ENCODE measurements around the gene LMNA. TPM values are rescaled to one million over a fixed set of nuclear protein-coding genes. Genes with fewer than 3 reads are reported as not detected.
A peak's percentile ranks its signal among the peaks of the same experiment; 100 is the strongest.

The LMNA gene
- total and polyA plus RNA-seq, 7 experiments from 2014 or later = 0.20 to 470 (median 11.8) TPM; not detected in 1

- Mint-ChIP-seq H3K27me3 (peaks cover 0 to 8% (median 0%) of the 10 kb centered on the region in 5 donors), H3K4me3 (peak overlapping the region in 4 of 10 donors; percentile 41 to 66 (median 58)), H3K4me1 (peaks cover 6 to 28% (median 15%) of the 10 kb centered on the region in 7 donors), H3K27ac (peak overlapping the region in 3 of 9 donors; percentile 63 to 78 (median 68)), H3K36me3 (no peaks in the 10 kb centered on the region), H3K9me3 (no peaks in the 10 kb centered on the region)
- DNase-seq (no peak), ATAC-seq (no peak)
- Histone ChIP-seq H3K36me3 (ENCODE audit: control insufficient read depth in 2 of 3, insufficient read depth in 3 of 3, low read length in 3 of 3) (no peaks in the 10 kb centered on the region), H3K4me3 (ENCODE audit: low read length) (no peak overlapping the region), H3K27ac (ENCODE audit: low read depth, low read length) (no peak overlapping the region), H3K9me3 (ENCODE audit: control insufficient read depth in 2 of 3, low read length in 3 of 3) (no peaks in the 10 kb centered on the region), H3K4me1 (ENCODE audit: control insufficient read depth in 2 of 2, insufficient read depth in 2 of 2, low read length in 2 of 2) (peaks cover 0 to 6% of the 10 kb centered on the region in 2 donors), H3K27me3 (ENCODE audit: control insufficient read depth in 2 of 2, insufficient read depth in 2 of 2, low read length in 2 of 2) (no peaks in the 10 kb centered on the region)
- POLR2A ChIA-PET = interaction anchor here (1.2 kb wide), 1 partner anchor 66 kb away, joined by 3 read pairs; the partner anchor contains the start of gene PMF1
- intact Hi-C loops (cut with micrococcal nuclease) = loop anchor here (1.0 to 10.0 kb wide), 4 partner anchors 46 to 298 kb away; no protein-coding TSS in a partner anchor
- CTCF ChIA-PET = interaction anchor here (0.6 to 12.2 kb wide), 6 partner anchors 7 to 86 kb away, joined by 4 to 127 read pairs (median 6); no protein-coding TSS in a partner anchor
These were observed 32.4 kb downstream of the LMNA start for GRCh38 chr1:156146769-156147405.

GRCh38 chr1:156148216-156148615 is 33.7 kb downstream of the LMNA start:
- DNase-seq (no peak), ATAC-seq (peak; percentile 58)
- H3K27ac Mint-ChIP-seq = peak overlapping the region in 3 of 9 donors; percentile 20 to 36 (median 34)
- H3K4me1 ChIP-seq (ENCODE audit: control insufficient read depth in 2 of 2, insufficient read depth in 2 of 2, low read length in 2 of 2) = peaks cover 0 to 6% of the 10 kb centered on the region in 2 donors
- no peak overlapping the region for H3K4me3 ChIP-seq (ENCODE audit: low read length)
- no peaks in the 10 kb centered on the region for H3K36me3 ChIP-seq (ENCODE audit: control insufficient read depth in 2 of 3, insufficient read depth in 3 of 3, low read length in 3 of 3)
- no peaks in the 10 kb centered on the region for H3K9me3 Mint-ChIP-seq
- no peaks in the 10 kb centered on the region for H3K9me3 ChIP-seq (ENCODE audit: control insufficient read depth in 2 of 3, low read length in 3 of 3)
- peaks cover 6 to 35% (median 15%) of the 10 kb centered on the region in 7 donors for H3K4me1 Mint-ChIP-seq
- peaks cover 0 to 8% (median 0%) of the 10 kb centered on the region in 5 donors for H3K27me3 Mint-ChIP-seq
- H3K36me3 Mint-ChIP-seq = no peaks in the 10 kb centered on the region
- H3K27ac ChIP-seq (ENCODE audit: low read depth, low read length) = no peak overlapping the region
- intact Hi-C loops (cut with micrococcal nuclease) = loop anchor here in 1 of 2 donors (10.0 kb wide), 1 partner anchor 297 kb away; no protein-coding TSS in a partner anchor
- ChIA-PET CTCF (interaction anchor here (1.4 to 12.2 kb wide), 3 partner anchors 14 to 81 kb away, joined by 6 to 127 read pairs (median 6); no protein-coding TSS in a partner anchor), POLR2A (interaction anchor here (0.7 kb wide), 1 partner anchor 135 kb away, joined by 3 read pairs; no protein-coding TSS in a partner anchor)
- no peak overlapping the region for H3K4me3 Mint-ChIP-seq
- no peaks in the 10 kb centered on the region for H3K27me3 ChIP-seq (ENCODE audit: control insufficient read depth in 2 of 2, insufficient read depth in 2 of 2, low read length in 2 of 2)

- intact Hi-C loops (cut with micrococcal nuclease) = loop anchor here in 1 of 2 donors (10.0 kb wide), 1 partner anchor 295 kb away; no protein-coding TSS in a partner anchor
- ATAC-seq (no peak), DNase-seq (no peak)
- no peaks in the 10 kb centered on the region for H3K27me3 ChIP-seq (ENCODE audit: control insufficient read depth in 2 of 2, insufficient read depth in 2 of 2, low read length in 2 of 2)
- Mint-ChIP-seq H3K27ac (peak overlapping the region in 1 of 9 donors; percentile 31), H3K4me1 (peaks cover 10 to 43% (median 15%) of the 10 kb centered on the region in 7 donors), H3K4me3 (no peak overlapping the region), H3K36me3 (no peaks in the 10 kb centered on the region), H3K27me3 (peaks cover 0 to 8% (median 0%) of the 10 kb centered on the region in 5 donors), H3K9me3 (no peaks in the 10 kb centered on the region)
- H3K4me1 ChIP-seq (ENCODE audit: control insufficient read depth in 2 of 2, insufficient read depth in 2 of 2, low read length in 2 of 2) = peaks cover 0 to 12% of the 10 kb centered on the region in 2 donors
- ChIA-PET CTCF (interaction anchor here (0.6 to 12.2 kb wide), 5 partner anchors 12 to 468 kb away, joined by 3 to 127 read pairs (median 3); no protein-coding TSS in a partner anchor), POLR2A (interaction anchor here (0.6 kb wide), 1 partner anchor 64 kb away, joined by 3 read pairs; no protein-coding TSS in a partner anchor)
- H3K36me3 ChIP-seq (ENCODE audit: control insufficient read depth in 2 of 3, insufficient read depth in 3 of 3, low read length in 3 of 3) = no peaks in the 10 kb centered on the region
- no peak overlapping the region for H3K27ac ChIP-seq (ENCODE audit: low read depth, low read length)
- H3K4me3 ChIP-seq (ENCODE audit: low read length) = no peak overlapping the region
- H3K9me3 ChIP-seq (ENCODE audit: control insufficient read depth in 2 of 3, low read length in 3 of 3) = no peaks in the 10 kb centered on the region
These were observed 35.1 kb downstream of the LMNA start for GRCh38 chr1:156149374-156150332.

DNA sequence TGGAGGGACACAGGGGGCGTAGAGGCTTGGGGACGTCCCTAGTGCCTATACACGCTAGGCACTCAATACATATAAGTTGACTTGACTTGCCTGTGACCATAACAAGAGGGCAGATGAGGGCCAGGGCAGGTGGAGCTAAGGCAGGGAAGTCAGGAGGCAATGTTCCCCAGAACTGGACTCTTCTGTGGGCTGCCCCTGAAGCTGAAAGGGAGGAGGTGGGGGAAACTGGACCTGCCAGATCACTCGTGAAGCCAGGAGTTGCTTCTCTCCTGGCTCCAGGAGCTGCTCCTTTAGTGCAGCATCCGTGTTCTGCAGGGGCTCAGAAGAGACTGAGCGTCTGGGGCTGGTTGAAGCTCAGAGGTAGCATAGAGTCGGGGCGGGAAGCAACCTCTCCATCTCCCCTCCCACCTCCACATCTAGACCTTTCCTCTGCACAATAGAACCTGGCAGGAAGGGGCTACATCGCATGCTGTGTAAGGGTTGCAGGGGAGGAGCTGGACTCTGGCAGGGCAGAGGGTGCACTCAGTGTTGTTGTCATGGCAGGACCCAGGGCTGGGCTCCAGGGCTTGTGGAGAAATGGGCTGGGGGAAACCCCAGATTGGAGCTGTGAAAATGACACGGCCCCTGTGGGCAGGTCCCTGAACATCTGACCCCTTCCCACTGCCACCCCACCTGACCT is 36.0 kb downstream of the LMNA start:
- ATAC-seq (no peak), DNase-seq (no peak)
- no peaks in the 10 kb centered on the region for H3K9me3 Mint-ChIP-seq
- POLR2A ChIA-PET = no interaction called here
- H3K4me1 Mint-ChIP-seq = peaks cover 10 to 45% (median 15%) of the 10 kb centered on the region in 7 donors
- peak overlapping the region in 1 of 9 donors; percentile 65 for H3K27ac Mint-ChIP-seq
- peaks cover 0 to 12% of the 10 kb centered on the region in 2 donors for H3K4me1 ChIP-seq (ENCODE audit: control insufficient read depth in 2 of 2, insufficient read depth in 2 of 2, low read length in 2 of 2)
- no peak overlapping the region for H3K4me3 ChIP-seq (ENCODE audit: low read length)
- H3K27me3 ChIP-seq (ENCODE audit: control insufficient read depth in 2 of 2, insufficient read depth in 2 of 2, low read length in 2 of 2) = no peaks in the 10 kb centered on the region
- H3K36me3 ChIP-seq (ENCODE audit: control insufficient read depth in 2 of 3, insufficient read depth in 3 of 3, low read length in 3 of 3) = no peaks in the 10 kb centered on the region
- CTCF ChIA-PET = interaction anchor here (0.6 to 12.2 kb wide), 3 partner anchors 11 to 467 kb away, joined by 3 to 127 read pairs (median 5); no protein-coding TSS in a partner anchor
- no peaks in the 10 kb centered on the region for H3K36me3 Mint-ChIP-seq
- intact Hi-C loops (cut with micrococcal nuclease) = no loop called here
- no peak overlapping the region for H3K27ac ChIP-seq (ENCODE audit: low read depth, low read length)
- H3K9me3 ChIP-seq (ENCODE audit: control insufficient read depth in 2 of 3, low read length in 3 of 3) = no peaks in the 10 kb centered on the region
- peaks cover 0 to 8% (median 0%) of the 10 kb centered on the region in 5 donors for H3K27me3 Mint-ChIP-seq
- no peak overlapping the region for H3K4me3 Mint-ChIP-seq

GRCh38 chr1:156151093-156151688 is 36.7 kb downstream of the LMNA start:
- H3K4me3 ChIP-seq (ENCODE audit: low read length) = no peak overlapping the region
- H3K9me3 ChIP-seq (ENCODE audit: control insufficient read depth in 2 of 3, low read length in 3 of 3) = no peaks in the 10 kb centered on the region
- H3K9me3 Mint-ChIP-seq = no peaks in the 10 kb centered on the region
- no peaks in the 10 kb centered on the region for H3K27me3 ChIP-seq (ENCODE audit: control insufficient read depth in 2 of 2, insufficient read depth in 2 of 2, low read length in 2 of 2)
- intact Hi-C loops (cut with micrococcal nuclease) = no loop called here
- ATAC-seq = peak; percentile 33
- H3K4me3 Mint-ChIP-seq = no peak overlapping the region
- peaks cover 6 to 42% (median 11%) of the 10 kb centered on the region in 7 donors for H3K4me1 Mint-ChIP-seq
- H3K27me3 Mint-ChIP-seq = peaks cover 0 to 4% (median 0%) of the 10 kb centered on the region in 5 donors
- H3K27ac ChIP-seq (ENCODE audit: low read depth, low read length) = no peak overlapping the region
- no peaks in the 10 kb centered on the region for H3K36me3 Mint-ChIP-seq
- H3K36me3 ChIP-seq (ENCODE audit: control insufficient read depth in 2 of 3, insufficient read depth in 3 of 3, low read length in 3 of 3) = no peaks in the 10 kb centered on the region
- H3K4me1 ChIP-seq (ENCODE audit: control insufficient read depth in 2 of 2, insufficient read depth in 2 of 2, low read length in 2 of 2) = peaks cover 0 to 10% of the 10 kb centered on the region in 2 donors
- DNase-seq = no peak
- ChIA-PET POLR2A (no interaction called here), CTCF (interaction anchor here (0.5 to 12.2 kb wide), 3 partner anchors 10 to 214 kb away, joined by 3 to 127 read pairs (median 3); no protein-coding TSS in a partner anchor)
- H3K27ac Mint-ChIP-seq = peak overlapping the region in 1 of 9 donors; percentile 46
